Activated CD4-positive, alpha-beta T cell treated with anti-CD3 and anti-CD28 coated beads, Interleukin-2, amount 50 U/mL, for 24 hours (primary cell): ENCODE data around the gene CNOT1.

Experiments used
- DNase-seq, 2 donors: peaks; one replicate each; pipeline ENCODE4 v3.0.0-alpha.2; 2020; ENCODE audit warnings: low read depth in 1 of 2, low spot score in 1 of 2

The CNOT1 gene

GRCh38 chr16:58488531-58488930 lies 141.1 kb downstream of the CNOT1 start:
- DNase-seq: no peak

GRCh38 chr16:58487566-58488351 lies 141.9 kb downstream of the CNOT1 start:
- DNase-seq: peak; percentile 49 to 66

GRCh38 chr16:58485184-58485887 lies 144.3 kb downstream of the CNOT1 start:
- no peak for DNase-seq

- DNase-seq: no peak
Measured at GRCh38 chr16:58481931-58482330, 147.7 kb downstream of the CNOT1 start.

GRCh38 chr16:58481226-58481869 lies 148.3 kb downstream of the CNOT1 start:
- DNase-seq: no peak

GRCh38 chr16:58478427-58478826 lies 151.2 kb downstream of the CNOT1 start:
- no peak for DNase-seq

- no peak for DNase-seq
Measured at GRCh38 chr16:58476791-58477190, 152.8 kb downstream of the CNOT1 start.

GRCh38 chr16:58475091-58475619 lies 154.5 kb downstream of the CNOT1 start:
- no peak for DNase-seq

- no peak for DNase-seq
Measured at GRCh38 chr16:58474296-58474695, 155.3 kb downstream of the CNOT1 start.

- no peak for DNase-seq
Measured at GRCh38 chr16:58472827-58473226, 156.8 kb downstream of the CNOT1 start.

GRCh38 chr16:58472266-58472665 lies 157.4 kb downstream of the CNOT1 start:
- no peak for DNase-seq

- DNase-seq: no peak
Measured at GRCh38 chr16:58471209-58471975, 158.2 kb downstream of the CNOT1 start.
